DND-41 (cell line): ENCODE data around the gene ALDH3B1.

Source experiments
- EZH2 ChIP-seq: IDR thresholded peaks from 3 replicates; pipeline ENCODE4 v1.6.1; 2012; ENCODE audit warnings: borderline replicate concordance, low read depth, mild to moderate bottlenecking, moderate library complexity, low read length, inconsistent platforms; ENCODE audit not compliant: severe bottlenecking
- TF ChIP-seq, protein P1 (sequence below): IDR thresholded peaks from 2 replicates; pipeline ENCODE4 v1.5.1; 2012; ENCODE audit warnings: borderline replicate concordance, low read length, moderate library complexity, mild to moderate bottlenecking; ENCODE audit not compliant: poor library complexity, severe bottlenecking; ENCODE audit errors: extremely low read depth

DNA sequence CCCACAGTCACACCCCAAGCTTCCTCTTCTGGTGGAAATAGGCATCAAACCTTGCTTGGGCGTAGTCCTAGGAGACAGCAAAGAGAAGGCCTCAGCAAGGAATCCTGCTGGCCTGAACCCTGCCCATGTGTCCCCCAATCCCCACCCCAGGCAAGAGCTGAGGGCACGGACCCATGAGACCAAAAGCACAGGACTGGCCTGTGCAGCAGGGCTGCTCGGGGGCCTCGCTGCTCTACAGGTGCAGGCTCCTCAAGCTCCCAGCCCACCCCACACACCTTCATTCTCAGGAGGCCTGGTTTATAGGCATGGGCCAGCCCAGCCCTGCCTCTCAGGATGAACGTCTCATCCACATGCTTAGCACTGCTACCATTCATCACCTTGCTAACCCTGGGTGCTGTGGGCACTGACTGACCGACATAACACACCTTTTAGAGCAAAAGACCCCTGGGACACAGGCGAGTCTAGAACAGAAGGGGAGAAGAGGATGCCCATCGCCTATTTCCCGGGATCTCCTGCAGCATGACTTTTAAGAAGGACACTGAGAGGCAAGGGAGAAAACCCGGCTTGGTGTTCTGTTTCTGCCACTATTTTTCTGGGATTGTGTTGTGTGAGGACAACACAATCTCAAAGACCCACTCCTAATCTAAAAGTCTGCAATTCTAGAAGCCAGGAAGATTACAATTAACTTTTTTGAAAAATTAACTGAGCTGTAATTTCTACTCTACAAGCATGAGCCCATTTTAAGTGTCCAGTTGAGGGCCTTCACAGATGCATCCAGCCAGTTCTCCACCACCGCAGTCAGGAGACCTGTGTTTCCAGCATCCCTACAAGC, 44.1 kb downstream of the ALDH3B1 start:
- TF ChIP-seq, protein P1, sequence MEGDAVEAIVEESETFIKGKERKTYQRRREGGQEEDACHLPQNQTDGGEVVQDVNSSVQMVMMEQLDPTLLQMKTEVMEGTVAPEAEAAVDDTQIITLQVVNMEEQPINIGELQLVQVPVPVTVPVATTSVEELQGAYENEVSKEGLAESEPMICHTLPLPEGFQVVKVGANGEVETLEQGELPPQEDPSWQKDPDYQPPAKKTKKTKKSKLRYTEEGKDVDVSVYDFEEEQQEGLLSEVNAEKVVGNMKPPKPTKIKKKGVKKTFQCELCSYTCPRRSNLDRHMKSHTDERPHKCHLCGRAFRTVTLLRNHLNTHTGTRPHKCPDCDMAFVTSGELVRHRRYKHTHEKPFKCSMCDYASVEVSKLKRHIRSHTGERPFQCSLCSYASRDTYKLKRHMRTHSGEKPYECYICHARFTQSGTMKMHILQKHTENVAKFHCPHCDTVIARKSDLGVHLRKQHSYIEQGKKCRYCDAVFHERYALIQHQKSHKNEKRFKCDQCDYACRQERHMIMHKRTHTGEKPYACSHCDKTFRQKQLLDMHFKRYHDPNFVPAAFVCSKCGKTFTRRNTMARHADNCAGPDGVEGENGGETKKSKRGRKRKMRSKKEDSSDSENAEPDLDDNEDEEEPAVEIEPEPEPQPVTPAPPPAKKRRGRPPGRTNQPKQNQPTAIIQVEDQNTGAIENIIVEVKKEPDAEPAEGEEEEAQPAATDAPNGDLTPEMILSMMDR, result no peak
- no peak for TF ChIP-seq EZH2
